ENCODE results near the gene NLRP1. TPM values are rescaled to one million over a fixed set of nuclear protein-coding genes. Genes with fewer than 3 reads are reported as not detected.
A peak's percentile ranks its signal among the peaks of the same experiment; 100 is the strongest.

The NLRP1 gene
- total RNA-seq, 1 donor: 41.3 TPM

GRCh38 chr17:5598457-5598856 lies 14.1 kb upstream of the NLRP1 start:
- H3K4me3 ChIP-seq (ENCODE audit: insufficient read depth, low read length): no peak overlapping the region
- no peaks in the 10 kb centered on the region for H4K20me1 ChIP-seq (ENCODE audit: insufficient read depth, low read length)
- H3K79me2 ChIP-seq (ENCODE audit: insufficient read depth, low read length): no peaks in the 10 kb centered on the region
- TF ChIP-seq CTCF (IDR thresholded peaks at IDR 0.05; ENCODE audit: extremely low read depth, low read depth, low read length): no peak
- no peak for DNase-seq (ENCODE audit: insufficient read length, low spot score, missing footprints)
- H3K9me3 ChIP-seq (ENCODE audit: low read depth, low read length): no peaks in the 10 kb centered on the region
- H3K27ac ChIP-seq (ENCODE audit: low read depth, low read length): no peak overlapping the region
- H3K36me3 ChIP-seq (ENCODE audit: insufficient read depth, low read length): no peaks in the 10 kb centered on the region
- H2AFZ ChIP-seq (ENCODE audit: low read length): no peak overlapping the region
- no peak overlapping the region for H3K4me2 ChIP-seq (ENCODE audit: insufficient read depth, low read length)
- no peaks in the 10 kb centered on the region for H3K4me1 ChIP-seq (ENCODE audit: insufficient read depth, low read length)
- H3K27me3 ChIP-seq (ENCODE audit: insufficient read depth, low read length): peaks cover 36% of the 10 kb centered on the region

- no peak for TF ChIP-seq CTCF (IDR thresholded peaks at IDR 0.05; ENCODE audit: extremely low read depth, low read depth, low read length)
- no peak overlapping the region for H3K4me2 ChIP-seq (ENCODE audit: insufficient read depth, low read length)
- DNase-seq (ENCODE audit: insufficient read length, low spot score, missing footprints): no peak
- H4K20me1 ChIP-seq (ENCODE audit: insufficient read depth, low read length): no peaks in the 10 kb centered on the region
- no peak overlapping the region for H2AFZ ChIP-seq (ENCODE audit: low read length)
- peaks cover 41% of the 10 kb centered on the region for H3K27me3 ChIP-seq (ENCODE audit: insufficient read depth, low read length)
- no peaks in the 10 kb centered on the region for H3K4me1 ChIP-seq (ENCODE audit: insufficient read depth, low read length)
- H3K4me3 ChIP-seq (ENCODE audit: insufficient read depth, low read length): no peak overlapping the region
- no peak overlapping the region for H3K27ac ChIP-seq (ENCODE audit: low read depth, low read length)
- no peaks in the 10 kb centered on the region for H3K79me2 ChIP-seq (ENCODE audit: insufficient read depth, low read length)
- H3K9me3 ChIP-seq (ENCODE audit: low read depth, low read length): no peaks in the 10 kb centered on the region
- H3K36me3 ChIP-seq (ENCODE audit: insufficient read depth, low read length): no peaks in the 10 kb centered on the region
Observed at GRCh38 chr17:5596421-5596820, 12.1 kb upstream of the NLRP1 start.

- TF ChIP-seq CTCF (IDR thresholded peaks at IDR 0.05; ENCODE audit: extremely low read depth, low read depth, low read length): no peak
- H3K36me3 ChIP-seq (ENCODE audit: insufficient read depth, low read length): no peaks in the 10 kb centered on the region
- H4K20me1 ChIP-seq (ENCODE audit: insufficient read depth, low read length): no peaks in the 10 kb centered on the region
- no peak overlapping the region for H3K4me2 ChIP-seq (ENCODE audit: insufficient read depth, low read length)
- H2AFZ ChIP-seq (ENCODE audit: low read length): no peak overlapping the region
- H3K4me1 ChIP-seq (ENCODE audit: insufficient read depth, low read length): no peaks in the 10 kb centered on the region
- peaks cover 35% of the 10 kb centered on the region for H3K27me3 ChIP-seq (ENCODE audit: insufficient read depth, low read length)
- H3K9me3 ChIP-seq (ENCODE audit: low read depth, low read length): no peaks in the 10 kb centered on the region
- DNase-seq (ENCODE audit: insufficient read length, low spot score, missing footprints): no peak
- H3K4me3 ChIP-seq (ENCODE audit: insufficient read depth, low read length): no peak overlapping the region
- no peaks in the 10 kb centered on the region for H3K79me2 ChIP-seq (ENCODE audit: insufficient read depth, low read length)
- H3K27ac ChIP-seq (ENCODE audit: low read depth, low read length): no peak overlapping the region
Observed at GRCh38 chr17:5595831-5596230, 11.5 kb upstream of the NLRP1 start.

GRCh38 chr17:5592382-5592781 lies 8.1 kb upstream of the NLRP1 start:
- Histone ChIP-seq H2AFZ (ENCODE audit: low read length) (no peak overlapping the region), H3K9me3 (ENCODE audit: low read depth, low read length) (no peaks in the 10 kb centered on the region), H3K36me3 (ENCODE audit: insufficient read depth, low read length) (no peaks in the 10 kb centered on the region), H3K27ac (ENCODE audit: low read depth, low read length) (no peak overlapping the region), H3K27me3 (ENCODE audit: insufficient read depth, low read length) (peaks cover 17% of the 10 kb centered on the region), H3K79me2 (ENCODE audit: insufficient read depth, low read length) (no peaks in the 10 kb centered on the region), H3K4me3 (ENCODE audit: insufficient read depth, low read length) (no peak overlapping the region), H3K4me1 (ENCODE audit: insufficient read depth, low read length) (no peaks in the 10 kb centered on the region), H3K4me2 (ENCODE audit: insufficient read depth, low read length) (no peak overlapping the region), H4K20me1 (ENCODE audit: insufficient read depth, low read length) (no peaks in the 10 kb centered on the region)
- peak; percentile 56 for TF ChIP-seq CTCF (IDR thresholded peaks at IDR 0.05; ENCODE audit: extremely low read depth, low read depth, low read length)
- DNase-seq (ENCODE audit: insufficient read length, low spot score, missing footprints): peak; percentile 77

Measured in osteoblast (primary cell).